Caco-2 (cell line): ENCODE data around the gene UNC50. TPM values are rescaled to one million over a fixed set of nuclear protein-coding genes. Genes with fewer than 3 reads are reported as not detected.

ENCODE experiments used
- BruUV-seq: library from RNA; stranded (reverse); fragments of 400-500 nt; replicated peaks from 2 replicates; lab custom pipeline; 2021; lab: Mats Ljungman, UMichigan
- CTCF ChIA-PET: fragments of 300-600 bp; sonication (Branson Sonifier 250); formaldehyde crosslinking; loops from one replicate; lab custom pipeline; 2022; ENCODE audit warnings: antibody characterized with exemption; lab: Charles Lee
- POLR2A ChIA-PET: fragments of 300-600 bp; sonication (Branson Sonifier 250); formaldehyde crosslinking; loops from one replicate; lab custom pipeline; 2022; ENCODE audit warnings: antibody characterized with exemption; lab: Charles Lee
- DNase-seq, 2 experiments: peaks; one replicate each; pipeline versions ENCODE4 v3.0.0 to v3.0.0-alpha.2; 2020 to 2022
- H3K27me3 ChIP-seq: replicated peaks from 2 replicates; pipeline ENCODE4 v1.6.0; 2011; ENCODE audit warnings: low read length; ENCODE audit not compliant: control insufficient read depth, insufficient read depth
- H3K36me3 ChIP-seq: 2 replicates; pipeline ENCODE4 v1.5.1; 2011; ENCODE audit warnings: low read length; ENCODE audit not compliant: control insufficient read depth, insufficient read depth
- H3K4me1 ChIP-seq: fragments of 250-450 bp; sonication (Bioruptor Pico); 2 replicates; pipeline ENCODE4 v1.5.1; 2020; ENCODE audit warnings: mild to moderate bottlenecking
- H3K4me3 ChIP-seq: 2 replicates; pipeline ENCODE4 v1.5.1; 2011; ENCODE audit warnings: low read depth, mild to moderate bottlenecking, control low read depth, low read length
- H3K9me3 ChIP-seq: fragments of 250-450 bp; sonication (Bioruptor Pico); 2 replicates; pipeline ENCODE4 v1.5.1; 2020; ENCODE audit warnings: mild to moderate bottlenecking, moderate library complexity
- H3K27ac Mint-ChIP-seq: one replicate; pipeline ENCODE4 v1.8.0; 2022; ENCODE audit warnings: mixed read lengths; ENCODE audit not compliant: unreplicated experiment
- H3K27me3 Mint-ChIP-seq: one replicate; pipeline ENCODE4 v1.8.0; 2022; ENCODE audit warnings: mixed read lengths; ENCODE audit not compliant: insufficient read depth, unreplicated experiment
- H3K36me3 Mint-ChIP-seq: one replicate; pipeline ENCODE4 v1.8.0; 2022; ENCODE audit warnings: mild to moderate bottlenecking, mixed read lengths; ENCODE audit not compliant: insufficient read depth, unreplicated experiment
- H3K4me1 Mint-ChIP-seq: one replicate; pipeline ENCODE4 v1.8.0; 2022; ENCODE audit warnings: low read depth, mixed read lengths; ENCODE audit not compliant: unreplicated experiment
- H3K4me3 Mint-ChIP-seq: one replicate; pipeline ENCODE4 v1.8.0; 2022; ENCODE audit warnings: mild to moderate bottlenecking, moderate library complexity, mixed read lengths; ENCODE audit not compliant: unreplicated experiment
- H3K9me3 Mint-ChIP-seq: one replicate; pipeline ENCODE4 v1.8.0; 2022; ENCODE audit warnings: mixed read lengths; ENCODE audit not compliant: unreplicated experiment
- intact Hi-C: fragments of 100-400 bp; cut with micrococcal nuclease; formaldehyde crosslinking; loops from one replicate; pipeline ENCODE4 v1.10.0; 2022; ENCODE audit not compliant: unreplicated experiment
- total RNA-seq: library from RNA; stranded (reverse); gene quantifications from 2 replicates; pipeline ENCODE4 v1.2.3, GENCODE V29; 2022
- TF ChIP-seq, protein P1 (sequence below), 2 experiments: fragments of 200-600 bp in 1 of 2; IDR thresholded peaks; 1 replicate in 1 of 2; 2 replicates in 1 of 2; pipeline versions ENCODE4 v1.5.1 to v1.8.0; 2011 to 2022; ENCODE audit warnings: antibody characterized with exemption in 1 of 2, control low read depth in 1 of 2, inconsistent platforms in 1 of 2, low read depth in 1 of 2, low read length in 1 of 2, mild to moderate bottlenecking in 1 of 2, moderate library complexity in 1 of 2; ENCODE audit not compliant: insufficient read depth in 1 of 2, severe bottlenecking in 1 of 2, unreplicated experiment in 1 of 2

UNC50 gene
- total RNA-seq, 1 experiment from 2014 or later = 40.0 TPM

GRCh38 chr2:98605076-98605475 is 3.3 kb upstream of the UNC50 start:
- H3K27ac Mint-ChIP-seq = no peak overlapping the region
- Histone ChIP-seq H3K4me1 (no peaks in the 10 kb centered on the region; the same call in 1 of the 2 replicates), H3K4me3 (no peak overlapping the region), H3K36me3 (no peaks in the 10 kb centered on the region), H3K9me3 (no peaks in the 10 kb centered on the region), H3K27me3 (no peaks in the 10 kb centered on the region)
- H3K27me3 Mint-ChIP-seq = no peaks in the 10 kb centered on the region
- peaks cover 14% of the 10 kb centered on the region for H3K4me1 Mint-ChIP-seq
- intact Hi-C loops = no loop called here
- BruUV-seq = no TSS peak
- CTCF ChIA-PET = no interaction called here
- TF ChIP-seq, protein P1, sequence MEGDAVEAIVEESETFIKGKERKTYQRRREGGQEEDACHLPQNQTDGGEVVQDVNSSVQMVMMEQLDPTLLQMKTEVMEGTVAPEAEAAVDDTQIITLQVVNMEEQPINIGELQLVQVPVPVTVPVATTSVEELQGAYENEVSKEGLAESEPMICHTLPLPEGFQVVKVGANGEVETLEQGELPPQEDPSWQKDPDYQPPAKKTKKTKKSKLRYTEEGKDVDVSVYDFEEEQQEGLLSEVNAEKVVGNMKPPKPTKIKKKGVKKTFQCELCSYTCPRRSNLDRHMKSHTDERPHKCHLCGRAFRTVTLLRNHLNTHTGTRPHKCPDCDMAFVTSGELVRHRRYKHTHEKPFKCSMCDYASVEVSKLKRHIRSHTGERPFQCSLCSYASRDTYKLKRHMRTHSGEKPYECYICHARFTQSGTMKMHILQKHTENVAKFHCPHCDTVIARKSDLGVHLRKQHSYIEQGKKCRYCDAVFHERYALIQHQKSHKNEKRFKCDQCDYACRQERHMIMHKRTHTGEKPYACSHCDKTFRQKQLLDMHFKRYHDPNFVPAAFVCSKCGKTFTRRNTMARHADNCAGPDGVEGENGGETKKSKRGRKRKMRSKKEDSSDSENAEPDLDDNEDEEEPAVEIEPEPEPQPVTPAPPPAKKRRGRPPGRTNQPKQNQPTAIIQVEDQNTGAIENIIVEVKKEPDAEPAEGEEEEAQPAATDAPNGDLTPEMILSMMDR (IDR thresholded peaks at IDR 0.05; ENCODE audit: insufficient read depth in 1 of 2, low read depth in 1 of 2, low read length in 1 of 2, severe bottlenecking in 1 of 2, unreplicated experiment in 1 of 2) = no peak
- no peaks in the 10 kb centered on the region for H3K9me3 Mint-ChIP-seq
- H3K36me3 Mint-ChIP-seq = peaks cover 42% of the 10 kb centered on the region
- H3K4me3 Mint-ChIP-seq = no peak overlapping the region
- no peak for DNase-seq
- POLR2A ChIA-PET = no interaction called here

DNA sequence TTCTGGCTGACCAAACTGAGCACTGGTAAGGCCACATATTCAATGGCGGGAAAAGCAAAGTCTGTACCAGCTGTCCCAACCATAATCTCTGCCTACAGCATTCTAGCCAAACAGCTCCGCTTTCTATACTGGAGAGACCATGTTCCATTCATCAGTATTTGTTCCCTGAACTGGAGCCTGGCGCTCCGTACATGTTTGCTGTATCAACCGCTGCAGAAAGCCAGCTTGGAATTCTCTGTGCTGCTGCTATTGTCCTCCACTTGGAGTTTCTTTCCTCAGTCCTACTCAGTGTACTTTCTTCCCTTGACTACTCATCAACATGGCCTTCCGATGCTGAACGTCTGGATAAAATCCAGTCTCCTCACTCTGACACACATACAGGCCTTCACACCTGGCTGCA is 2.0 kb upstream of the UNC50 start:
- ChIA-PET POLR2A (no interaction called here), CTCF (no interaction called here)
- H3K4me1 Mint-ChIP-seq = peaks cover 22% of the 10 kb centered on the region
- DNase-seq = no peak
- Histone ChIP-seq H3K4me1 (peaks cover 4% of the 10 kb centered on the region), H3K4me3 (no peak overlapping the region), H3K9me3 (no peaks in the 10 kb centered on the region), H3K36me3 (no peaks in the 10 kb centered on the region), H3K27me3 (no peaks in the 10 kb centered on the region)
- BruUV-seq = no TSS peak
- H3K9me3 Mint-ChIP-seq = no peaks in the 10 kb centered on the region
- no peak overlapping the region for H3K27ac Mint-ChIP-seq
- intact Hi-C loops = no loop called here
- H3K4me3 Mint-ChIP-seq = no peak overlapping the region
- TF ChIP-seq, protein P1 (IDR thresholded peaks at IDR 0.05; ENCODE audit: insufficient read depth in 1 of 2, low read depth in 1 of 2, low read length in 1 of 2, severe bottlenecking in 1 of 2, unreplicated experiment in 1 of 2) = no peak
- H3K27me3 Mint-ChIP-seq = no peaks in the 10 kb centered on the region
- H3K36me3 Mint-ChIP-seq = peaks cover 36% of the 10 kb centered on the region

DNA sequence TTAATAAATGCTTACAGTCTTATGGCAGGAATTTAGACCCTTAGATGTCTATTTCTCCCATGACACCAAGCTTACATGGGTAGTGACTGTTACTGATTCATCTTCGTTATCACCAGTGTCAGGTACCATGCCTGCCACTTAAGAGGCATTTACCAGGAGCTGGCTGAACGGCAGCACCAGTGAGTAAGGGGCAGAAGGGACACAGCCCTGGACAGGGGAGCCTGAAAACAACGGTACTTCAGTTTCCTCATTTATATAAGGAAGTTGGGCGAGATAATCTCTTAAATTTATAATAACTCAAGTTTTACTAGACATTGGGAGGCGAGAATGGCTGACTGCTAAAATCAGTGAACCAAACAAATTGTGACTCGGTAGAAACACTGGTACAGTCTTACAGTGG is 1.3 kb upstream of the UNC50 start:
- DNase-seq = no peak
- no peaks in the 10 kb centered on the region for H3K36me3 ChIP-seq
- Mint-ChIP-seq H3K27ac (peak overlapping the region; percentile 82), H3K4me1 (peaks cover 22% of the 10 kb centered on the region), H3K27me3 (no peaks in the 10 kb centered on the region), H3K9me3 (no peaks in the 10 kb centered on the region), H3K36me3 (peaks cover 32% of the 10 kb centered on the region), H3K4me3 (peak overlapping the region; percentile 86)
- no peaks in the 10 kb centered on the region for H3K9me3 ChIP-seq
- ChIA-PET CTCF (no interaction called here), POLR2A (no interaction called here)
- peak overlapping the region; percentile 78 for H3K4me3 ChIP-seq
- no peaks in the 10 kb centered on the region for H3K27me3 ChIP-seq
- no TSS peak for BruUV-seq
- peaks cover 5% of the 10 kb centered on the region for H3K4me1 ChIP-seq
- intact Hi-C loops = no loop called here
- TF ChIP-seq, protein P1 (IDR thresholded peaks at IDR 0.05; ENCODE audit: insufficient read depth in 1 of 2, low read depth in 1 of 2, low read length in 1 of 2, severe bottlenecking in 1 of 2, unreplicated experiment in 1 of 2) = no peak
